Stimulated activated CD8-positive, alpha-beta memory T cell treated with anti-CD3 and anti-CD28 coated beads, Interleukin-12 subunit alpha, Interleukin-12 subunit beta, amount 100 ng/mL, for 4 hours (primary cell): Measurements from ENCODE around the gene SHLD2.
"Not testable (repeated sequence)": the region's sequence is repeated elsewhere in the genome, so short reads cannot be mapped to it uniquely, and the experiment has no call there.

Experiments
- DNase-seq: peaks from one replicate; pipeline ENCODE4 v3.0.0-alpha.2; 2020; ENCODE audit warnings: low read depth

The SHLD2 gene

GRCh38 chr10:87142230-87143108, 47.5 kb downstream of the SHLD2 start:
- not testable (repeated sequence) for DNase-seq

- DNase-seq = not testable (repeated sequence)
Measured at GRCh38 chr10:87143109-87143418, 48.1 kb downstream of the SHLD2 start.

- not testable (repeated sequence) for DNase-seq
Measured at GRCh38 chr10:87145598-87145997, 50.6 kb downstream of the SHLD2 start.

GRCh38 chr10:87149020-87149609, 54.1 kb downstream of the SHLD2 start:
- DNase-seq = not testable (repeated sequence)

- DNase-seq = not testable (repeated sequence)
Measured at GRCh38 chr10:87151516-87151915, 56.5 kb downstream of the SHLD2 start.

GRCh38 chr10:87156841-87157240, 61.8 kb downstream of the SHLD2 start:
- not testable (repeated sequence) for DNase-seq

- DNase-seq = not testable (repeated sequence)
Measured at GRCh38 chr10:87157821-87158220, 62.8 kb downstream of the SHLD2 start.

GRCh38 chr10:87162703-87163293, 67.8 kb downstream of the SHLD2 start:
- DNase-seq = not testable (repeated sequence)

- DNase-seq = not testable (repeated sequence)
Measured at GRCh38 chr10:87163414-87163813, 68.4 kb downstream of the SHLD2 start.

- DNase-seq = not testable (repeated sequence)
Measured at GRCh38 chr10:87169857-87170256, 74.9 kb downstream of the SHLD2 start.

GRCh38 chr10:87170705-87171104, 75.7 kb downstream of the SHLD2 start:
- DNase-seq = not testable (repeated sequence)

- not testable (repeated sequence) for DNase-seq
Measured at GRCh38 chr10:87171670-87172069, 76.7 kb downstream of the SHLD2 start.

GRCh38 chr10:87172178-87172577, 77.2 kb downstream of the SHLD2 start:
- not testable (repeated sequence) for DNase-seq

GRCh38 chr10:87177587-87177986, 82.6 kb downstream of the SHLD2 start:
- not testable (repeated sequence) for DNase-seq

GRCh38 chr10:87184421-87184820, 89.4 kb downstream of the SHLD2 start:
- DNase-seq = not testable (repeated sequence)

GRCh38 chr10:87186016-87186415, 91.0 kb downstream of the SHLD2 start:
- not testable (repeated sequence) for DNase-seq

- DNase-seq = not testable (repeated sequence)
Measured at GRCh38 chr10:87187573-87187972, 92.6 kb downstream of the SHLD2 start.

- not testable (repeated sequence) for DNase-seq
Measured at GRCh38 chr10:87191841-87192240, 96.8 kb downstream of the SHLD2 start.

- DNase-seq = not testable (repeated sequence)
Measured at GRCh38 chr10:87200924-87201323, 105.9 kb downstream of the SHLD2 start.

GRCh38 chr10:87204801-87205200, 109.8 kb downstream of the SHLD2 start:
- DNase-seq = not testable (repeated sequence)

GRCh38 chr10:87206922-87207321, 111.9 kb downstream of the SHLD2 start:
- not testable (repeated sequence) for DNase-seq

GRCh38 chr10:87210309-87210708, 115.3 kb downstream of the SHLD2 start:
- DNase-seq = not testable (repeated sequence)

GRCh38 chr10:87211848-87212247, 116.8 kb downstream of the SHLD2 start:
- DNase-seq = not testable (repeated sequence)
